IMR-90 (cell line): ENCODE results near the gene NTM. TPM values are rescaled to one million over a fixed set of nuclear protein-coding genes. Genes with fewer than 3 reads are reported as not detected.

Source experiments
- ATAC-seq: fragments of 200-7000 bp; cut with Tn5 transposase; 2 replicates; pipeline ENCODE4 v1.9.1; 2020; ENCODE audit warnings: low read depth, mild to moderate bottlenecking, moderate library complexity
- BruUV-seq: library from RNA; stranded (reverse); fragments of 400-500 nt; replicated peaks from 2 replicates; lab custom pipeline; 2021; lab: Mats Ljungman, UMichigan
- CTCF ChIA-PET: fragments of 300-600 bp; formaldehyde crosslinking; extraction: SDS; loops from one replicate; lab custom pipeline; 2021; ENCODE audit warnings: antibody characterized with exemption; lab: Yijun Ruan, JAX
- POLR2A ChIA-PET: fragments of 300-600 bp; sonication (Branson Sonifier 250); formaldehyde crosslinking; loops from one replicate; lab custom pipeline; 2022; ENCODE audit warnings: antibody characterized with exemption; ENCODE audit not compliant: unreplicated experiment; lab: Charles Lee
- DNase-seq: peaks from one replicate; pipeline ENCODE4 v3.0.0; 2013
- H2AFZ ChIP-seq: replicated peaks from 2 replicates; pipeline ENCODE3; 2013; ENCODE audit warnings: low read length, mild to moderate bottlenecking; ENCODE audit not compliant: poor library complexity
- H2AK5ac ChIP-seq: 2 replicates; pipeline ENCODE4 v1.6.1; 2013; ENCODE audit warnings: low read depth, low read length, inconsistent platforms
- H2AK9ac ChIP-seq: replicated peaks from 2 replicates; pipeline ENCODE3; 2013; ENCODE audit warnings: mild to moderate bottlenecking, low read depth, low read length, moderate library complexity; ENCODE audit not compliant: poor library complexity
- H2BK120ac ChIP-seq: 2 replicates; pipeline ENCODE4 v1.6.1; 2013; ENCODE audit warnings: low read depth, low read length, inconsistent platforms
- H2BK15ac ChIP-seq: 3 replicates; pipeline ENCODE4 v1.6.1; 2013; ENCODE audit warnings: low read depth, low read length, inconsistent platforms
- H2BK20ac ChIP-seq: 2 replicates; pipeline ENCODE4 v1.6.1; 2013; ENCODE audit warnings: low read depth, mild to moderate bottlenecking, inconsistent platforms, low read length, moderate library complexity
- H2BK5ac ChIP-seq: 2 replicates; pipeline ENCODE4 v1.6.1; 2013; ENCODE audit warnings: mild to moderate bottlenecking, low read depth, low read length, inconsistent platforms; ENCODE audit not compliant: poor library complexity, severe bottlenecking
- H3K14ac ChIP-seq: replicated peaks from 2 replicates; pipeline ENCODE4 v1.6.1; 2013; ENCODE audit warnings: low read depth, low read length, inconsistent platforms
- H3K18ac ChIP-seq: 2 replicates; pipeline ENCODE4 v1.6.1; 2013; ENCODE audit warnings: low read depth, low read length, control low read depth
- H3K23ac ChIP-seq: 2 replicates; pipeline ENCODE4 v1.6.1; 2013; ENCODE audit warnings: low read depth, low read length, inconsistent platforms
- H3K27ac ChIP-seq: 2 replicates; pipeline ENCODE4 v1.5.1; 2013; ENCODE audit warnings: mild to moderate bottlenecking, control low read depth, low read length; ENCODE audit not compliant: insufficient read depth
- H3K27me3 ChIP-seq: 2 replicates; pipeline ENCODE4 v1.6.1; 2013; ENCODE audit warnings: low read length; ENCODE audit not compliant: control insufficient read depth, insufficient read depth
- H3K36me3 ChIP-seq: 2 replicates; pipeline ENCODE4 v1.6.1; 2013; ENCODE audit warnings: low read length, mixed read lengths; ENCODE audit not compliant: control insufficient read depth, insufficient read depth
- H3K4ac ChIP-seq: 2 replicates; pipeline ENCODE4 v1.6.1; 2013; ENCODE audit warnings: low read depth, low read length, inconsistent platforms
- H3K4me1 ChIP-seq: 2 replicates; pipeline ENCODE4 v1.6.1; 2013; ENCODE audit warnings: low read length, mixed read lengths; ENCODE audit not compliant: control insufficient read depth, insufficient read depth
- H3K4me2 ChIP-seq: 2 replicates; pipeline ENCODE4 v1.6.1; 2013; ENCODE audit warnings: low read depth, mild to moderate bottlenecking, control low read depth, low read length, moderate library complexity
- H3K4me3 ChIP-seq: 2 replicates; pipeline ENCODE4 v1.5.1; 2013; ENCODE audit warnings: low read depth, mild to moderate bottlenecking, control low read depth, low read length, moderate library complexity; ENCODE audit not compliant: insufficient read depth
- H3K56ac ChIP-seq: 2 replicates; pipeline ENCODE4 v1.6.1; 2013; ENCODE audit warnings: low read length, inconsistent platforms; ENCODE audit not compliant: insufficient read depth; ENCODE audit errors: extremely low read depth
- H3K79me1 ChIP-seq, 2 experiments: 2 replicates each; pipeline ENCODE4 v1.6.1; 2013; ENCODE audit warnings: low read length in 2 of 2, inconsistent platforms in 1 of 2, low read depth in 1 of 2
- H3K9ac ChIP-seq: 2 replicates; pipeline ENCODE4 v1.6.1; 2013; ENCODE audit warnings: low read depth, low read length, control low read depth
- H3K9me1 ChIP-seq: 2 replicates; pipeline ENCODE4 v1.6.1; 2013; ENCODE audit warnings: low read length, inconsistent platforms; ENCODE audit not compliant: insufficient read depth
- H3K9me3 ChIP-seq: 2 replicates; pipeline ENCODE4 v1.6.1; 2013; ENCODE audit warnings: low read length; ENCODE audit not compliant: control insufficient read depth, insufficient read depth
- H4K20me1 ChIP-seq: 2 replicates; pipeline ENCODE4 v1.6.1; 2013; ENCODE audit warnings: low read length, inconsistent platforms; ENCODE audit not compliant: insufficient read depth
- H4K5ac ChIP-seq: 2 replicates; pipeline ENCODE4 v1.6.1; 2013; ENCODE audit warnings: mild to moderate bottlenecking, low read depth, low read length, control low read depth
- H4K8ac ChIP-seq, 2 experiments: 2 replicates each; pipeline ENCODE4 v1.6.1; 2013; ENCODE audit warnings: low read depth in 2 of 2, low read length in 2 of 2, control low read depth in 1 of 2, inconsistent platforms in 1 of 2
- H4K91ac ChIP-seq: 2 replicates; pipeline ENCODE4 v1.6.1; 2013; ENCODE audit warnings: low read depth, low read length, inconsistent platforms; ENCODE audit not compliant: insufficient read depth
- BHLHE40 ChIP-seq: fragments of 150-350 bp; IDR thresholded peaks from 2 replicates; pipeline ENCODE4 v1.6.1; 2016; ENCODE audit warnings: mild to moderate bottlenecking, low read depth, low read length
- CEBPB ChIP-seq: IDR thresholded peaks from 2 replicates; pipeline ENCODE4 v1.6.1; 2012; ENCODE audit warnings: low read depth, low read length, improper control_type of control experiment
- CHD1 ChIP-seq: IDR thresholded peaks from 2 replicates; pipeline ENCODE4 v1.6.1; 2012; ENCODE audit warnings: low read depth, low read length, improper control_type of control experiment
- CTCF ChIP-seq: conservative IDR thresholded peaks from 2 replicates; pipeline ENCODE4 v1.5.1; 2012; ENCODE audit warnings: mild to moderate bottlenecking, low read depth, low read length, improper control_type of control experiment
- ELK1 ChIP-seq: fragments of 150-350 bp; IDR thresholded peaks from 2 replicates; pipeline ENCODE4 v1.6.1; 2016; ENCODE audit warnings: low read depth, mild to moderate bottlenecking, low read length, moderate library complexity, borderline replicate concordance
- FOS ChIP-seq: fragments of 150-350 bp; IDR thresholded peaks from 2 replicates; pipeline ENCODE4 v1.6.1; 2016; ENCODE audit warnings: low read depth, low read length
- MAFK ChIP-seq: IDR thresholded peaks from 2 replicates; pipeline ENCODE4 v1.6.1; 2012; ENCODE audit warnings: low read depth, low read length, improper control_type of control experiment
- MAZ ChIP-seq: IDR thresholded peaks from 2 replicates; pipeline ENCODE4 v1.6.1; 2012; ENCODE audit warnings: low read depth, mild to moderate bottlenecking, low read length, improper control_type of control experiment, moderate library complexity, borderline replicate concordance
- MXI1 ChIP-seq: IDR thresholded peaks from 2 replicates; pipeline ENCODE4 v1.6.1; 2012; ENCODE audit warnings: low read depth, mild to moderate bottlenecking, low read length, moderate library complexity, borderline replicate concordance
- NFE2L2 ChIP-seq: fragments of 150-350 bp; IDR thresholded peaks from 2 replicates; pipeline ENCODE4 v1.6.1; 2016; ENCODE audit warnings: low read depth, mild to moderate bottlenecking, low read length
- POLR2A ChIP-seq: IDR thresholded peaks from 2 replicates; pipeline ENCODE4 v1.6.1; 2012; ENCODE audit warnings: mild to moderate bottlenecking, low read depth, low read length
- RAD21 ChIP-seq: IDR thresholded peaks from 2 replicates; pipeline ENCODE4 v1.6.1; 2012; ENCODE audit warnings: low read length, improper control_type of control experiment
- RCOR1 ChIP-seq: IDR thresholded peaks from 2 replicates; pipeline ENCODE4 v1.6.1; 2012; ENCODE audit warnings: mild to moderate bottlenecking, low read length, improper control_type of control experiment; ENCODE audit not compliant: insufficient replicate concordance
- RFX5 ChIP-seq: IDR thresholded peaks from 2 replicates; pipeline ENCODE4 v1.8.0; 2012; ENCODE audit warnings: low read depth, mild to moderate bottlenecking, low read length, moderate library complexity
- SMC3 ChIP-seq: fragments of 150-350 bp; IDR thresholded peaks from 2 replicates; pipeline ENCODE4 v1.6.1; 2016; ENCODE audit warnings: low read depth, mild to moderate bottlenecking, antibody characterized with exemption, low read length, moderate library complexity
- whole genome bisulfite sequencing, 2 experiments: methylation state at CpG; one replicate each; pipeline versions ENCODE4 v1.1.5 to v1.1.7; 2013; ENCODE audit warnings: missing lambda C conversion rate in 2 of 2; ENCODE audit not compliant: insufficient read length in 1 of 2; ENCODE audit errors: extremely low coverage in 2 of 2; 5-methylcytosine and 5-hydroxymethylcytosine counted together
- dilution Hi-C: fragments of 300-500 bp; cut with HindIII; formaldehyde crosslinking; loops from one replicate; pipeline ENCODE4 v1.14.3; 2018; ENCODE audit warnings: low sequenced_read_pairs; ENCODE audit not compliant: unreplicated experiment
- in situ Hi-C: fragments of 300-500 bp; cut with MboI; formaldehyde crosslinking; loops from 3 replicates; pipeline ENCODE4 v1.14.3; 2019; ENCODE audit warnings: low sequenced_read_pairs, inconsistent platforms, mixed read lengths
- intact Hi-C: fragments of 100-400 bp; cut with micrococcal nuclease; formaldehyde crosslinking; loops from 2 replicates; pipeline ENCODE4 v1.10.0; 2022
- polyA plus RNA-seq, 3 experiments: library from polyadenylated mRNA; depleted of rRNA; stranded (reverse); fragments of >200 nt; gene quantifications; 2 replicates each; pipeline ENCODE4 v1.2.3, GENCODE V29; 2012; ENCODE audit warnings: low replicate concordance in 1 of 3
- total RNA-seq: library from RNA; depleted of rRNA; stranded (reverse); fragments of >200 nt; gene quantifications from 2 replicates; pipeline ENCODE4 v1.2.3, GENCODE V29; 2012
- TF ChIP-seq, protein P1 (sequence below): fragments of 150-350 bp; IDR thresholded peaks from 2 replicates; pipeline ENCODE4 v1.6.1; 2017; ENCODE audit warnings: mild to moderate bottlenecking, antibody characterized with exemption, low read length, low read depth

NTM gene
- total and polyA plus RNA-seq, 2 of the 4 experiments (the other 2 are of a cell fraction) = 19.5 to 25.5 TPM

DNA sequence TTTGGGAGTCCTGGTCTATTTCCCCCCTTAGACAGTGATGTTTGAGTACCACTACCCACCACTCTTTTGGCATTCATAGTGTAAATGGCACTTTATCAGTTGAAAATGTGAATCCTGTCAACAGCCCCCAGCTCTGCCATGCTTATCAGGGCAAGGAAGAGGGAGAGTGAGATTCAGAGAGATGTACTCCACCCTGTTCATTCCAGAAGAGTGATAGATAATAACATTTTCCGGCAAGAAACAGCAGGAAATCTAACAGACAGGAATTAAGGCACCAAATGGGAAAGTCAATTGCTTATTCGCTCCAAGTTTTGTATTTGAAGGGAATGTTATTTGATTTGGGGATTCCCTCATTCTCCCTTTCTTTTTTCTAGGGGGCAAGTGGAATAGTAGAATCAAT, 681.9 kb downstream of the NTM start:
- POLR2A ChIA-PET = no interaction called here
- H3K23ac ChIP-seq = no peak overlapping the region
- peak overlapping the region; percentile 81; the same call in 2 of the 3 replicates for H2BK15ac ChIP-seq
- no peak overlapping the region for H3K9ac ChIP-seq
- DNase-seq (no peak), ATAC-seq (no peak)
- peak overlapping the region; percentile 73; the same call in 1 of the 2 replicates for H2AK5ac ChIP-seq
- peak overlapping the region; percentile 61; the same call in 1 of the 2 replicates for H3K14ac ChIP-seq
- H3K4me2 ChIP-seq = no peak overlapping the region
- intact Hi-C loops = no loop called here
- H3K79me1 ChIP-seq = peaks cover 5 to 42% of the 10 kb centered on the region in 2 experiments; a peak in 3 of 4 replicates
- H4K91ac ChIP-seq = peak overlapping the region; percentile 66
- H3K36me3 ChIP-seq = no peaks in the 10 kb centered on the region
- H2BK20ac ChIP-seq = peak overlapping the region; percentile 75
- in situ Hi-C loops = loop anchor here (10.0 to 25.0 kb wide), 2 partner anchors 168 to 1640 kb away; no protein-coding TSS in a partner anchor
- peaks cover 27% of the 10 kb centered on the region for H3K9me1 ChIP-seq
- H2BK5ac ChIP-seq = peak overlapping the region; percentile 28
- H3K4ac ChIP-seq = peak overlapping the region; percentile 51; the same call in 1 of the 2 replicates
- H3K27ac ChIP-seq = no peak overlapping the region
- WGBS, 2 experiments = no CpG with 5 or more reads among the region's 2 CpGs
- H3K4me1 ChIP-seq = peaks cover 25% of the 10 kb centered on the region
- H4K8ac ChIP-seq = peak overlapping the region in 1 of 2 experiments; percentile 66; a peak in 2 of 4 replicates
- H4K5ac ChIP-seq = peak overlapping the region; percentile 55; the same call in 1 of the 2 replicates
- peak overlapping the region; percentile 92 for H2BK120ac ChIP-seq
- no TSS peak for BruUV-seq
- peak overlapping the region; percentile 58; the same call in 1 of the 2 replicates for H3K18ac ChIP-seq
- H3K27me3 ChIP-seq = no peaks in the 10 kb centered on the region
- peak overlapping the region; percentile 45 for H2AK9ac ChIP-seq
- TF ChIP-seq RCOR1 (no peak), ELK1 (no peak), NFE2L2 (no peak), SMC3 (no peak), CHD1 (no peak), CTCF (no peak), CEBPB (no peak), BHLHE40 (no peak), MAZ (no peak), FOS (no peak), RAD21 (no peak), POLR2A (no peak), RFX5 (no peak), MXI1 (no peak), MAFK (no peak)
- TF ChIP-seq, protein P1, sequence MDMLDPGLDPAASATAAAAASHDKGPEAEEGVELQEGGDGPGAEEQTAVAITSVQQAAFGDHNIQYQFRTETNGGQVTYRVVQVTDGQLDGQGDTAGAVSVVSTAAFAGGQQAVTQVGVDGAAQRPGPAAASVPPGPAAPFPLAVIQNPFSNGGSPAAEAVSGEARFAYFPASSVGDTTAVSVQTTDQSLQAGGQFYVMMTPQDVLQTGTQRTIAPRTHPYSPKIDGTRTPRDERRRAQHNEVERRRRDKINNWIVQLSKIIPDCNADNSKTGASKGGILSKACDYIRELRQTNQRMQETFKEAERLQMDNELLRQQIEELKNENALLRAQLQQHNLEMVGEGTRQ = no peak
- H4K20me1 ChIP-seq = no peaks in the 10 kb centered on the region
- no peaks in the 10 kb centered on the region for H3K9me3 ChIP-seq
- H2AFZ ChIP-seq = no peak overlapping the region
- dilution Hi-C loops = no loop called here
- H3K4me3 ChIP-seq = no peak overlapping the region
- no peak overlapping the region for H3K56ac ChIP-seq
- CTCF ChIA-PET = interaction anchor here (0.9 to 1.2 kb wide), 3 partner anchors 21 to 47 kb away, joined by 3 to 5 read pairs (median 3); no protein-coding TSS in a partner anchor
